Sigmoid colon (tissue), 4 donors: ENCODE measurements around the gene SLC7A7.

Experiments used
- POLR2A ChIP-seq, 2 donors: fragments of 450-650 bp; IDR thresholded peaks; one replicate each; pipeline ENCODE4 v1.6.1; 2016; ENCODE audit warnings: antibody characterized with exemption in 2 of 2, mild to moderate bottlenecking in 2 of 2, moderate library complexity in 2 of 2
- POLR2AphosphoS5 ChIP-seq, 4 donors: sonication (generic); formaldehyde crosslinking; IDR thresholded peaks; one replicate each; pipeline ENCODE4 v1.6.1; 2017; ENCODE audit warnings: antibody characterized with exemption in 4 of 4
- TF ChIP-seq, protein P1 (sequence below), 4 experiments: fragments of 450-650 bp in 3 of 4; fragments of 200-600 bp in 1 of 4; IDR thresholded peaks; one replicate each; pipeline ENCODE4 v1.5.1; 2016 to 2019; ENCODE audit warnings: antibody characterized with exemption in 4 of 4, mild to moderate bottlenecking in 3 of 4, moderate library complexity in 2 of 4

DNA sequence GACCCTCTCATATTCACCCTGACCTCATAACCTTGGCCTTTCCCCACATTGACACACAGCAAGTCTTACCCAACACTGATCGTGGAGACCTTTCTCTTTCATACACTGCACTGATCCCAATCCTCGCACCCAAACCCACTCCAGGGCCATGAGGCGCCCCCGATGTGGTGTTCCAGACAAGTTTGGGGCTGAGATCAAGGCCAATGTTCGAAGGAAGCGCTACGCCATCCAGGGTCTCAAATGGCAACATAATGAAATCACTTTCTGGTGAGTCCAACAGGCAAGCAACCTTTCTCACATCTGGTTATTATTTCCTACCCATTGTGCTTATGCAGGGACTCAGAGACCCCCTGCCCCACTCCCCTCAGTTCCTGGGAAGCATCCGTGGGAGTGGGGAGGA, 26.5 kb upstream of the SLC7A7 start:
- TF ChIP-seq, protein P1, sequence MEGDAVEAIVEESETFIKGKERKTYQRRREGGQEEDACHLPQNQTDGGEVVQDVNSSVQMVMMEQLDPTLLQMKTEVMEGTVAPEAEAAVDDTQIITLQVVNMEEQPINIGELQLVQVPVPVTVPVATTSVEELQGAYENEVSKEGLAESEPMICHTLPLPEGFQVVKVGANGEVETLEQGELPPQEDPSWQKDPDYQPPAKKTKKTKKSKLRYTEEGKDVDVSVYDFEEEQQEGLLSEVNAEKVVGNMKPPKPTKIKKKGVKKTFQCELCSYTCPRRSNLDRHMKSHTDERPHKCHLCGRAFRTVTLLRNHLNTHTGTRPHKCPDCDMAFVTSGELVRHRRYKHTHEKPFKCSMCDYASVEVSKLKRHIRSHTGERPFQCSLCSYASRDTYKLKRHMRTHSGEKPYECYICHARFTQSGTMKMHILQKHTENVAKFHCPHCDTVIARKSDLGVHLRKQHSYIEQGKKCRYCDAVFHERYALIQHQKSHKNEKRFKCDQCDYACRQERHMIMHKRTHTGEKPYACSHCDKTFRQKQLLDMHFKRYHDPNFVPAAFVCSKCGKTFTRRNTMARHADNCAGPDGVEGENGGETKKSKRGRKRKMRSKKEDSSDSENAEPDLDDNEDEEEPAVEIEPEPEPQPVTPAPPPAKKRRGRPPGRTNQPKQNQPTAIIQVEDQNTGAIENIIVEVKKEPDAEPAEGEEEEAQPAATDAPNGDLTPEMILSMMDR (IDR thresholded peaks at IDR 0.05): no peak
- TF ChIP-seq POLR2A (IDR thresholded peaks at IDR 0.05): no peak
- TF ChIP-seq POLR2AphosphoS5 (IDR thresholded peaks at IDR 0.05): no peak
